Peyer's patch (tissue), 4 donors: ENCODE results near the gene TRAPPC4. TPM values are rescaled to one million over a fixed set of nuclear protein-coding genes. Genes with fewer than 3 reads are reported as not detected.

ENCODE experiments used
- DNase-seq, 3 donors: peaks; one replicate each; pipeline ENCODE4 v3.0.0-alpha.2; 2017 to 2019
- H3K27ac ChIP-seq, 4 donors: fragments of 200-600 bp; sonication (generic); one replicate each; pipeline ENCODE4 v1.5.1; 2016 to 2019
- H3K27me3 ChIP-seq, 2 donors: fragments of 200-600 bp; sonication (generic); one replicate each; pipeline ENCODE4 v1.5.1; 2019
- H3K36me3 ChIP-seq, 3 donors: fragments of 200-600 bp; sonication (generic); one replicate each; pipeline ENCODE4 v1.5.1; 2016 to 2019
- H3K4me1 ChIP-seq, 4 donors: fragments of 200-600 bp; sonication (generic); one replicate each; pipeline ENCODE4 v1.5.1; 2016 to 2019
- H3K4me3 ChIP-seq, 4 donors: fragments of 200-600 bp; sonication (generic); 1 replicate in 3 of 4; 2 replicates in 1 of 4; pipeline ENCODE4 v1.5.1; 2016 to 2019; ENCODE audit warnings: mild to moderate bottlenecking in 1 of 4
- H3K9me3 ChIP-seq, 4 donors: fragments of 200-600 bp; sonication (generic); one replicate each; pipeline ENCODE4 v1.5.1; 2016 to 2019; ENCODE audit warnings: mild to moderate bottlenecking in 1 of 4
- CTCF ChIP-seq, 6 experiments: fragments of 450-650 bp in 4 of 6; fragments of 200-600 bp in 2 of 6; sonication (generic) in 1 of 6; IDR thresholded peaks; one replicate each; pipeline ENCODE4 v1.5.1; 2017 to 2019; ENCODE audit warnings: antibody characterized with exemption in 6 of 6, mild to moderate bottlenecking in 3 of 6, moderate library complexity in 1 of 6
- POLR2A ChIP-seq, 2 donors: fragments of 450-650 bp; IDR thresholded peaks; one replicate each; pipeline ENCODE4 v1.5.1; 2017; ENCODE audit warnings: antibody characterized with exemption in 2 of 2, mild to moderate bottlenecking in 2 of 2, moderate library complexity in 2 of 2
- total RNA-seq, 4 donors: library from RNA; depleted of rRNA; stranded (reverse); fragments of >200 nt; gene quantifications; one replicate each; pipeline ENCODE4 v1.1.0, GENCODE V29; 2016

The TRAPPC4 gene
- total RNA-seq, 4 donors from 2014 or later: 52.8 to 104 (median 77.8) TPM

- H3K4me3 ChIP-seq: no peak overlapping the region
- H3K4me1 ChIP-seq: no peaks in the 10 kb centered on the region
- no peaks in the 10 kb centered on the region for H3K9me3 ChIP-seq
- no peak for DNase-seq
- no peak overlapping the region for H3K27ac ChIP-seq
- no peaks in the 10 kb centered on the region for H3K27me3 ChIP-seq
- TF ChIP-seq CTCF (IDR thresholded peaks at IDR 0.05): no peak
- no peak for TF ChIP-seq POLR2A (IDR thresholded peaks at IDR 0.05)
- H3K36me3 ChIP-seq: peaks cover 0 to 47% (median 0%) of the 10 kb centered on the region in 3 donors
Measured at GRCh38 chr11:119044708-119045107, 26.1 kb downstream of the TRAPPC4 start.

DNA sequence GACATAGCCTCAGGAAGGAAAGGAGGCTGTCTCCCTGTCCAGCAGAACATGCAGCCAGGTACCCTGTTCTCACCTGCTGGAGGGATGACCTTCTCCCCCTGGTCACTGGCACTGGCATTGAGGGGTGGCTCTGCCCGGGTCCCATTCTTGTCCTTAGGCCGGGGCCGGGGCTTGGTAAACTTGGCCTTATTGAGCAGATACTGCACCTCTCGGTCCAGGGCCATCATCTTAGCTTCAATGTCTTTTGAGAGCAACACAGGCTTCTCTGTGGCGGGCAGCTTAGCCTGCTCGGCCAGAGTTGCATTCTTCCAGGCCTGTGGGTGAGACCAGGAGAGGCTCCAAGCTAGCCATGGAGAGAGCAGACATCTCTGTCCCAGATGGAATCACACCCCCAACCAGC lies 27.9 kb downstream of the TRAPPC4 start:
- no peaks in the 10 kb centered on the region for H3K4me1 ChIP-seq
- H3K4me3 ChIP-seq: no peak overlapping the region
- no peak for DNase-seq
- H3K36me3 ChIP-seq: peaks cover 0 to 63% (median 0%) of the 10 kb centered on the region in 3 donors
- no peaks in the 10 kb centered on the region for H3K9me3 ChIP-seq
- H3K27me3 ChIP-seq: no peaks in the 10 kb centered on the region
- no peak overlapping the region for H3K27ac ChIP-seq
- TF ChIP-seq CTCF (IDR thresholded peaks at IDR 0.05) (no peak), POLR2A (IDR thresholded peaks at IDR 0.05) (no peak)

- Histone ChIP-seq H3K4me1 (no peaks in the 10 kb centered on the region), H3K27me3 (no peaks in the 10 kb centered on the region), H3K9me3 (no peaks in the 10 kb centered on the region), H3K27ac (no peak overlapping the region), H3K4me3 (no peak overlapping the region), H3K36me3 (peaks cover 0 to 70% (median 0%) of the 10 kb centered on the region in 3 donors)
- TF ChIP-seq CTCF (IDR thresholded peaks at IDR 0.05) (no peak), POLR2A (IDR thresholded peaks at IDR 0.05) (no peak)
- no peak for DNase-seq
Measured at GRCh38 chr11:119047205-119047604, 28.6 kb downstream of the TRAPPC4 start.

DNA sequence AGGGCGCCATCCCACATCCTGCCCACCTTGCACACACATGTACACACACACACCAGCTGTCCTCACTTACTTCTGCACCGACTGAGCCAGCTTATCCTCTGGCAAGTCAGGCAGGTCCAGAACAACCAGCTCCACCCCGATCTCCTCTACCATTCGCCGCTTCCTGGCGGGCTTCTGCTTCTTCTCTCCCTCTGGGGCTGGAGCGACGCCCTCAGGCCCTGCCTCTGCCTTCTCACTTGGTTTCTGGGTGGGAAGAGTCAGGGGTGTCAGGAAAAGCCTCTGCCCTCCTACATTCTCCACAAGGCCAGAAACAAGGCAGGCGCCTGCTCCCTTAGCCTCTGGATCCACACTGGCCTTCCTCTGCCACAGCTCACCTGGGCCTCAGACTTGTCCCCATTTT lies 30.1 kb downstream of the TRAPPC4 start:
- Histone ChIP-seq H3K27me3 (no peaks in the 10 kb centered on the region), H3K4me1 (no peaks in the 10 kb centered on the region), H3K4me3 (no peak overlapping the region), H3K36me3 (peaks cover 0 to 85% (median 0%) of the 10 kb centered on the region in 3 donors), H3K9me3 (no peaks in the 10 kb centered on the region), H3K27ac (no peak overlapping the region)
- TF ChIP-seq CTCF (IDR thresholded peaks at IDR 0.05) (no peak), POLR2A (IDR thresholded peaks at IDR 0.05) (no peak)
- no peak for DNase-seq

- Histone ChIP-seq H3K9me3 (no peaks in the 10 kb centered on the region), H3K36me3 (peaks cover 0 to 89% (median 0%) of the 10 kb centered on the region in 3 donors), H3K4me1 (no peaks in the 10 kb centered on the region), H3K27me3 (no peaks in the 10 kb centered on the region), H3K27ac (no peak overlapping the region), H3K4me3 (no peak overlapping the region)
- no peak for TF ChIP-seq CTCF (IDR thresholded peaks at IDR 0.05)
- no peak for TF ChIP-seq POLR2A (IDR thresholded peaks at IDR 0.05)
- no peak for DNase-seq
Measured at GRCh38 chr11:119049081-119049480, 30.5 kb downstream of the TRAPPC4 start.
